GM13977 (cell line): ENCODE results near the gene TET3.

Experiments used
- DNase-seq: peaks from one replicate; pipeline ENCODE4 v3.0.0; 2012; ENCODE audit warnings: low spot score
- in situ Hi-C: fragments of 300-500 bp; cut with MboI; formaldehyde crosslinking; loops from one replicate; pipeline ENCODE4 v1.12.0; 2022; ENCODE audit warnings: low sequenced_read_pairs, low pct_unique_long_range_greater_than_20kb, mixed read lengths, inconsistent platforms; ENCODE audit not compliant: unreplicated experiment
- TF ChIP-seq, protein P1 (sequence below): IDR thresholded peaks from 2 replicates; pipeline ENCODE4 v1.5.1; 2012; ENCODE audit warnings: mild to moderate bottlenecking, control low read depth; ENCODE audit not compliant: insufficient read depth; ENCODE audit errors: extremely low read depth, missing control alignments

The TET3 gene

DNA sequence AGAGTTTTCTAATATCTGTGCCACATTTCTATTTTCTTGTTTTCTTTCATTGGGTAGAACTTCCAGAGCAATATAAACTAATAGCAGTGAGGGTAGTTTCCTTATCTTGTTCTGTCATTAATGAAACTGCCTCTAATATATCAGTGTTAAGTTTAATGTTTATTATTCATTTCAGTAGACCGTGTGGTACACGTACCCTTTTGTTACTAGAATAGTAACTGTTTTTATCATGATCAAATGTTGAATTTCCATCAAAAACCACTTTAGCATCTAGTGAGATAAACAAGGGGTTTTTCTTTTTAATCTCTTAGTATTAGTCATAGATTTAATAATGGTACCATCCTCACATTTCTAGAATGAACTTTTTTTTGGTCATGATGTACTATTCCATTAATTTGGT lies 42.0 kb upstream of the TET3 start:
- in situ Hi-C loops = no loop called here
- TF ChIP-seq, protein P1, sequence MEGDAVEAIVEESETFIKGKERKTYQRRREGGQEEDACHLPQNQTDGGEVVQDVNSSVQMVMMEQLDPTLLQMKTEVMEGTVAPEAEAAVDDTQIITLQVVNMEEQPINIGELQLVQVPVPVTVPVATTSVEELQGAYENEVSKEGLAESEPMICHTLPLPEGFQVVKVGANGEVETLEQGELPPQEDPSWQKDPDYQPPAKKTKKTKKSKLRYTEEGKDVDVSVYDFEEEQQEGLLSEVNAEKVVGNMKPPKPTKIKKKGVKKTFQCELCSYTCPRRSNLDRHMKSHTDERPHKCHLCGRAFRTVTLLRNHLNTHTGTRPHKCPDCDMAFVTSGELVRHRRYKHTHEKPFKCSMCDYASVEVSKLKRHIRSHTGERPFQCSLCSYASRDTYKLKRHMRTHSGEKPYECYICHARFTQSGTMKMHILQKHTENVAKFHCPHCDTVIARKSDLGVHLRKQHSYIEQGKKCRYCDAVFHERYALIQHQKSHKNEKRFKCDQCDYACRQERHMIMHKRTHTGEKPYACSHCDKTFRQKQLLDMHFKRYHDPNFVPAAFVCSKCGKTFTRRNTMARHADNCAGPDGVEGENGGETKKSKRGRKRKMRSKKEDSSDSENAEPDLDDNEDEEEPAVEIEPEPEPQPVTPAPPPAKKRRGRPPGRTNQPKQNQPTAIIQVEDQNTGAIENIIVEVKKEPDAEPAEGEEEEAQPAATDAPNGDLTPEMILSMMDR = no peak
- no peak for DNase-seq

DNA sequence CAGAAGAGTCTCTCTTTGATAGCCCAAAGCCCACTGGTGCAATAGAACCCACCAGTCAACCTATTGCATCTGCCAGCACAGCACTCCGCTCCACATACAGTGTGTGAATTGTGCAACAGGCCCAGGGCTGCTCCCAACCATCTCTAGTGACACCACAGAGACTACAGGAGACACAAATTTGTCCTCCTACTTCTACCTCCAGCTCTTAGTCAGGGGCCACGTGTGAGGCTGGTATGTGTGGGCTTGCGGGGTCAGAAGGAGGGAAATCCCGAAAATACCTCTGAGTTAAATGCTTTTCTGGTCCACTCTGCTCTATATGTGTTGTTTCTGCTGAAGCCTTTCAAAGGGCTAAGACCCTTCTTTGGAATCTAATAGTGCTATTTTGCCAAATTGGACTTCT lies 40.0 kb upstream of the TET3 start:
- in situ Hi-C loops = no loop called here
- TF ChIP-seq, protein P1 = no peak
- DNase-seq = peak; percentile 38

DNA sequence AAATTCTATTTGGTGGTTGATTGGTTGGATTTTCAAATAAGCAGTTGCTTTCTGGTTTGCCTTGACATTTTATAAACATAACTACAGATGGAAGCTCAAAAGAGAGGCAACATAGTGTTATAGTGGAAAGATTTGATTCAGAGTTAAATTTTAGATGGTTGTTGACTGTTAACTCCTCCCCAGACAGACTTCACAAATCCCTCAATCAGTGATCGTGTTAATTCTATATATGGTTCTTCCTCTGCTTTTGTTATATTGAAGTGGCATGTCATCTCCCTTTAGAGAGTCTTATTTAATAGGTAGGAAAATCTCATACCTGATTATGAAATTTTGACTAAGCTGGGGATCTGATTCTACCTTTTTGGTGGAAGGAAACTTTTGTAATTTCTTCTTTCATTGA lies 38.5 kb upstream of the TET3 start:
- TF ChIP-seq, protein P1 = no peak
- no peak for DNase-seq
- in situ Hi-C loops = no loop called here

DNA sequence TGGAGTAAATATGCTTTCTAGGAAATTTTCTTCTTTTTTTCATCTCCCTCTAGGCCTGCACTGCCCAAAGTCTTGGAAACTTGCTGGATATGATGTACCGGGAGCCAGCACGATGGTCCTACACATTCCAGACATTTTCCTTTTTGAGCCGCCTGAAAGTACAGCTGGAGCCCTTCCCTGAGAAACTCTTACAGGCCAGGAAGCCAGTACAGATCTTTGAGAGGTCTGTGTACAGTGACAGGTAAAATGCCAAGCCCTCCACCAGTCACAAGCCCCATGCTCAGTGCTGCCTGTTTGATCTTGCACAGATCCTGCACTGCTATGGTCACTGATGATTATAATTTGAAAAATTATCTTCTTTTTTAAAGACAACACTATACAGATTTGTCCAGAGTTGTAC lies 38.0 kb upstream of the TET3 start:
- TF ChIP-seq, protein P1 = no peak
- in situ Hi-C loops = no loop called here
- no peak for DNase-seq

DNA sequence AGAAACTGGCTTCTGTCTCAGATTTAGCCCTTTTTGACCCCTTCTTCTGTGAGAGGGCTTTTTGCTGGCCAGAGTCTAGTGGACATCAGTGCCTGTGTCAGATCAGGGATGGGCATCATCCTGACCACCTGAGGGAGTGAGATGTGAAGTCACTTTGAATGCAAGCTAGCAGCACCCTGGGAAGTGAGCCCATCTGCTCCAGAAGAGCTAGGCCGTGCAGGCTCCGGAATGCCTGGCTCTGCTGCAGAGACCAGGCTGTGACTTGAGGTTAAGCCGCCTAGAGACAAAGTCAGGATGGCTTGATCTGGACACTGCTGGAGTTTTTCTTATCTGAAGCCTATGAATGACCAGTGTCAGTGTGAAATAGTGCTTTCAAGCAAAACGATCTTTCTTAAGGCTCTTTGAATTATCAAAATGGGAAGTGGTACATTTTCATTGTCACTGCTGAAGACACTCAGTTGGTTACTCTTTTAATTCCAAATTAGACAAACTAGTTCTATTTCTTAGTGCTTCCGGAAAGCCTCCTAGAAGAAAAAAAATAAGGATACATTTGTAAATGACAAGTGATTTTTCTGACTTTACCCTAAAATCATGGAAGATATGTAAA lies 37.2 kb upstream of the TET3 start:
- in situ Hi-C loops = no loop called here
- no peak for DNase-seq
- TF ChIP-seq, protein P1 = no peak

DNA sequence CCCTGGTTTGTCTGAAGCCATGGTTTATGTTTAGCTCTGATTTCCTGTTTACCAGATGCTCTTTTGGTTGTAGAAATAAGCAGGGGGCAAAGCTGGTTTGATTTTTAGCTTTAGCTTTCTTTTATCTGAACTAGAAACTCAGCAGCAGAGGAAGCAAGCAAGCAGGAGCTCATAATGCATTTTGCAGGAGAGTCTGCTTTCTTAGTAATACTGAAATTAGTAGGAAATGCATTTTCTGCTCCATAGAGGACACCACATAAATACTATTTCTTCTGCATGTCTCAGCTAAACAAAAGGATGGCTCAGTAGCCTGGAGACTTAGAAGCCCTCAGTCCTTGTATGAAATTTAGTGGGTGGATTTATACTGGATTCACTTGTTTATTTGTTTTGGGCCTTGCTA lies 34.9 kb upstream of the TET3 start:
- TF ChIP-seq, protein P1 = no peak
- in situ Hi-C loops = no loop called here
- no peak for DNase-seq
